GM18498 (cell line): ENCODE data around the gene EYA2.

Source experiments
- ATAC-seq: cut with Tn5 transposase; IDR thresholded peaks from one replicate; pipeline ENCODE4 v1.9.1; 2021; ENCODE audit warnings: mild to moderate bottlenecking, moderate library complexity; ENCODE audit not compliant: unreplicated experiment

EYA2 gene

DNA sequence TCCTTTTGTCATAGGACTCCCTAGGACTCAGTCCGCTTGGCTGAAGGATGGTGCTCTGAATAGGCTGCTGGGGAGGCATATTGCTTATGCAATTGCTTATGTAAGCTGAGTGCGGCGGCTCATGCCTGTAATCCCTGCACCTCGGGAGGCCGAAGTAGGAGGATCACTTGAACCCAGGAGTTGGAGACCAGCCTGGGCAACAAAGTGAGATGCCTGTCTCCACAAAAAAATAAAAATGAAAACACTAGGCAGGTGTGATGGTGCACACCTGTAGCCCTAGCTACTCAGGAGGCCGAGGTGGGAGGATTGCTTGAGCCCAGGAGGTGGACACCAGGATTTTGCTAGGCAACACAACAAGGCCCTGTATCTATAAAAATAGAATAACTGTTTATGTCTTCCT lies 81.3 kb downstream of the EYA2 start:
- ATAC-seq, result no peak

DNA sequence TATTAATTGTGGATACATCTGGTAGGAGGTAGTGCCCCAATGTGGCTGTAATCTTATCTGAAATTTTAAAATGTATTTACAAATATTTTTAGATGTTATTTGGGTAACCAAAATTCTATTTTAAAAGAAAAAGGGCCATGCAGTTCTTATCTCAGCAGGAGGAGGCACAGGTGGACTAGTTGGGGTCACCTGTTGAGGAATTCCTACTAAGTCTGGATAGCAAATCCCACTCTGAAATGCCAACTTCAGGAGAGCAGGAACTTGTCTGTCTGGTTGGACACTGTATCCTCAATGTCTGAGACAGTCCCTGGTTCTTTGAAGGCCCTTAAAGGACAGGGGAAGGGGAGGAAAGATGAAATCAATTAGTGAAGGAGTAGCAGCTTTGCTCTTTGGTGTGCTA lies 82.6 kb downstream of the EYA2 start:
- ATAC-seq, result no peak

DNA sequence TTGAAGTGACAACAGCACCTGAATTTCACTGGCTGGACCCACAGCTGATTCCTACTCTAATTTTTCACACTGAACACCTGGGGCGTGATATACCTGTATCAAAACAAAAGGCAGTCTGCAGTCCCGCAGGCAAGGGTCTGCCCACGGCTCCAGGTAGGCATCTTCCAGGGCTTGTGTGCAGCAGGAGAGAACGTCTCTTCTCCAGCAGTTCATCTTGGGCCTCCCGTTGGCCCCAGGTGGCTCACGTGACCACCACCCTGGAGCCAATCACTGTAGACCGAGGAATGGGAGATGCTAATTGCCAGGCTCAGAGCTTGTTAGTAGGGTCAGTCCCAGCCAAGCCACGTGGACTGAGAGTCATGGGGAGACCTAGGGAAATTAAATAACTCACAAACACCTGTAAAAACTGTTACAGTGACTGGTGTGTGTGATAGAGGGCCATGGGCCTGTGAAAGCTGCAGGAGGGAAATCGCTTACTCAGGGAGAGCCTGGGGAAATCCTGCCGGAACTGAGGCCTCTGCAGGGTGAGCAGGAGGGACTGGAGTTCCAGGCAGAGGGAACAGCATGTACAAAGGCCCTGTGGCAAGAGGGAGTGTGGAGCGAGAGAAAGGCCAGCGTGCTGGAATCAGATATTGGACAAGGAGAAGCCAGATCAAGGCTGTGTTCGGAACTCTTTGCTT lies 83.4 kb downstream of the EYA2 start:
- no peak for ATAC-seq

DNA sequence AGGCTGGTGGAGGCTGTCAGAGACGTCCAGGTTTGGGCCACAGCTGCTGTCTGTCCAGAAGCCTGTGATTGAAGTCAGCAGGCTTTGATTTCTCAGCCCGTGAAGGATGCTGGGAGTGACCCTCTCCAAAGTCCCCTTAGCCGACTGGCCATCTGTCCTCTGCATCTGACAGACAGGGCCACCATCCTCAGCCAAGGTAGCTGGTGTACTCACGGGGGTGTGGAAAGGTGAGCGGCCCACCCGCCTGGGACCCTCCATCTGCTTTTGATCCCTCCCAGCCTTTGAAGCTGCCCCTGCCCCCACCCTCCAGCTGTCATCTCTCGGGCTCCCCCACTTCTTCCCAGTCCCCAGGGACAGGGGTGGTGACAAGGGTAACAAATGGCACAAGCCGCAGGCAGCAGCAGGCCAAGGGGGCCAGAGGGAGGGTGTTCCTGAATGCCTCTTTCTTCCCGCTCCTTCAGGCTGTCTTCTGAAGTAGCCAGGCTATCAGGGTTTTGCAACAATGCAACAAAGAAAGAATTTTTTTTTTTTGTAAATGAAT lies 84.4 kb downstream of the EYA2 start:
- no peak for ATAC-seq

DNA sequence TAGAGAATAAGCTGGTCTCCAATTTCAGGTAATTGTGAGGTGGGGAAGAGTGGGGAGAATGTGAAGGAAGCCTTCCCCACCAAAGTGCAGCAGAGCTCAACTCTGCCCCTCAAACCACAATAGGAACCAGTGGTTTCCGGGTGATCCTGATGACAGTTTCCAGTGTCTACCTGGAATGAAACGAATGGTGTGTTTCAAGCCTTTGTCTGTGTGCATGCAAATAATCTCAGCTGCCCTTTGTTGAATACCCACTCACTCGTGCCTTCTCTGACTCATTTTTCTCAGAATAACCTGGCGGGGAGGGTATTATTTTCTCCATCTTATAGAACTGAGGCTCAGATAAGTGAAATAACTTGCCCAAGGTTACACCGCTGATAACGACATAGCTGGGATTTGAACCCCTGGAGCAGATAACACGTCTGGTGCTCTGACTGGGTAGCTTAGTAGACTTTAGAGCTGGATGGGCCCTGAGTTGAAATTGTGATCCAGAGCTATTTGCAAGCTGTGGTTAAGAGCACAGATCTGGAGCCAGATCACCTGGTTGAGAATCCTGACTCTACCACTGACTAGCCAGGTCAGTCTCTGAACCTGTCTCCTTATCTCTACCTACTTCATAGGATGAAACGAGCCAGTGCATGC lies 85.1 kb downstream of the EYA2 start:
- no peak for ATAC-seq

DNA sequence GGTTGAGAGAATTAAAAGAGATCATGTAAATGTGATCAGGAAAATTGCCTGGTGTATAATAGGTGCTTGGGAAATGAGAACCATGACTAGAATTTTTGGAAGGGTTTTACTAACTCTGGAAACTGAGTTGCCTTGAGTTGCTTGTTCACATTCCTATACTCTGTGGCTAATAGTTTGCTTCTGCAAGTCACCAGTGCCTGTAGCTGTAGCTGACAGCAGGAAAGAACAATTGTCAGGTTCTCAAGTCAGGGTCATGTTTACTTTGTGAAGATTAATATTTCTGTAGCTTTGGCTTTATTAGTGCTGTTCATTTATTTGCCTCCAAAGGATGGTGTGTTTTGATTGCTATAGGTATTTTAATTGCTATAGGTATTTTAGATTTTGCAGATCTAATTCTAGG lies 86.5 kb downstream of the EYA2 start:
- no peak for ATAC-seq

DNA sequence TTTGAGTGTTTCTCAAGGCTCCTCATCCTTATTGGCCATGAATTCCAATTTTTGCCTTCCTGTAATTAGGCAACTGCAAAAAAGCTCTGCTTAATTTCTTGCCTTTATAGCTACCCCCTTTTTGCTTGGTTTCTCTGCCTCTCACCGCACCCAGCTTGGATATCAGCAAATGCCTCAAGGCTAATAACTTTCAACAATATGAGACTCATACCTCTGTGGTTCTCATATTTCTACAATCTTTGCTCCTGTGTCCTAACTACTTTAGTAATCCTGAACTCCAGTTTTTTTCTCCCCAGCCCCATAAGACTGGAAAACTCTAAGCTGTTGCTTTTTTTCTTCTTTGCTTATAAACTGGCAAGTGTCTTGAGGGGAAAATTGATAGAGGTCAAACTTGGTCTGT lies 88.8 kb downstream of the EYA2 start:
- no peak for ATAC-seq

DNA sequence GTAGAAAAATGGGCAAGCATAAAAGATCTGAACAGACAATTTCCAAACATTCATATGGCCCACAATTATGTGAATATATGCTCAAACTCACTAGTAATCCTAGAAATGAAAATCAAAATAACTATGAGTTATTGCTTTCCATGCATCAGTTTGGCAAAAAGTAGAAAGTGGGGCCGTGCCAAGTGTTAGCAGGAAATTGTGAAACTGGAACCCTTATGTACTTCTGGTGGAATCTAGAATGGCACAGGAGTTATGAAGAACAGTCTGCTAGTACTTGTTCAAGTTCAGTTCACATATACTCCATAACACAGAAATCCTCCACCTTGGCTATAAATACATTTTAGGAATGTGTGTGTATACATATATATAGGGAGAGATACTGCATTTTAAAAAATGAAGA lies 89.8 kb downstream of the EYA2 start:
- ATAC-seq, result no peak

DNA sequence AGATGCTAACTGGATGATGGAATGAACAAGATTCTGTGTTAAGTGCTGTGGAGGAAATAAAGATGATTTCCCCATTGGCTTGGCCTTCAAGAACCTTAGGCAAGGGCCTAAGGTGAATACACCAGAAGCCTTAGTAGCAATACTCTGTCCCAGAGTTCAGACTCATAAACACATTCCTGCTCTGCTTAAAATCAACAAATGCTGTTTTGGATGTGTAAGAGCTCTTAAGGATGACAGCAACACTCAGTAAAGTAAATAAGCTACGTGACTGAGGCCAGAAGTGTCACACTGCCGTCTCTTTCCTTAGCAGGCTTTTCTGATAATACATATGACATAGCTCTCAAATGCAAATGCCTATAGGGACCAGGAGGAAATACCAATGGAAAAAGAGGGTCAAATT lies 90.6 kb downstream of the EYA2 start:
- ATAC-seq, result no peak

DNA sequence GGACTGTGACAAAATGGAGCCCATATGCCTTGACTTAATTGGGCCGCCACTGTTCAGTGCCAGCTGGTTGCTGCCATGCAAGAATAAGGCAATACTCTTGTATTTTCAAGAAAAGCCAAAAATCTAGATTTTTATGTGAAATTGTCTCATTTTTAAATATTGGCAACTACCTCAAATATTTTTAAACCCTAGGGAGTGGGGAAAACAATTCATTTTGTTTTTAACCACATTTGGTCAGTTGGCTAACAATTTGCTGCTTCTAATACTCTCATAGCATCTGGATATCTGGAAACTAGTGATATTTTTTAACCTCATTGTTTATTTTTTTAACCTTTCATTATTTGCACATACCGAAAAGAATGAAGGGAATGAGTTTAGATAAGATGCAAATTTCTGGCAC lies 91.0 kb downstream of the EYA2 start:
- ATAC-seq, result no peak

DNA sequence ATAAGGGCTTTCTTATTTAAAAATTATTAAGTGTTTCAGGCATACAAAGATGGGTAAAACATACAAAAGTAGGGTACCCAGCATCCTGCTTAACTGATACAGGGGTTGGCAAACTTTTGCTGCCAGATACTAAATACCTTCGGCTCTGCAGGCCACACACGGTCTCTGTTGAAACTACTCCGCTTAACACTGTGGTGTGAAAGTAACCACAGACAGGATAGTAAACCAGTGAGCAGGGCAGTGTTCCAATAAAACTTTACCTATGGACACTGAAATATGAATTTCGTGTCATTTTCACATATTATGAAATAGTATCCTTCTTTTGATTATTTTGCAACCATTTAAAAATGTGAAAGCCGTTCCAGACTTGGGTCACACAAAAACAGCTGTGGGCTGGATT lies 92.4 kb downstream of the EYA2 start:
- ATAC-seq, result no peak

DNA sequence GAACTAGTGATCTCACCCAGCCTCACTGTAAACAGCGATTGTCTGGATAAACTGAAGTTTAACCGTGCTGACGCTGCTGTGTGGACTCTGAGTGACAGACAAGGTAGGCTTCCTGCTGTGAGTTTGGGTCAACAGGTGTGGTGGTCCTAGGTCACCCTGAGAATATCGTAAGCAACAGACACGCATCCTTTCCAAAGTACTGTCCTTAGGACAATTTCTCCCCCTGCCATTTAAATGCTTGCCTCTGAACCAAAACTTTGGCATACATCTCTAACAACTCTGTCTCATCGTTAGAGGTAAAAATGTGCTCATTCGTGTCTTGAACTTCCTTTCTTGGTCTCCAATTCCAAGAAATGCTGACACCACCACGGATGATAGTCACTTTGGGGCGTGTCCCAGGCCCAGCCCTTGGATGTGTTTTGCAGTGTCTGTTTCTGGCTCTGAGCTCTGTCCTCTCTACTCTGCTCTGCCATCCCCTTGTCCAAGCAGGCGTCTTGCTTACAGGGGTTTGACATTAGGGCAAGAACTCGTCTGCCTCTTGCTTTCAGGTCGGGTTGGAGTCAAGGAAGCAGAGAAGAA lies 95.5 kb downstream of the EYA2 start:
- no peak for ATAC-seq

DNA sequence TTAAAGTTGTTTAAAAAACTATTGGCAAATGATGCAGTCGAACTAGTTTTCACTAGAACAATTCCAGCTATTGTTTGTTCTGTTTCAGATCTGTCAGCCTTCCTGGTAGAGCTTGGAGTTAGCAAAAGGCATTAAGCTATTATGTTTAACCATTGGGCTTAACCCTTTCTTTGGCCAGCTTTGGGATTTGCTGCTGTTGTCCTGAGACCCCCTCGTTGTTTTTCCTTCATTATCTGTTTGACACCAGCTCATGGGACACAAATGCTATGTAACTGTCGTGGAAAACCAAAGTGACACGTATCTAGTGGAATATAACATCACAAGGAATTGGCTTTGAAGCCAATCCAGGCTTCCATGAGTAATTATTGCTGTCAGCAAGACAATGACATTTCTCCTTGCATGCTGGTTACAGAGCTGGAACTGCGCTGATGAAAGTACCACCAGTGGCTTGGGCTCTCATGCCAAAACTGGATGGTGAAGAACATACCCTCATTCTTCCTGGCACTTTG lies 96.0 kb downstream of the EYA2 start:
- no peak for ATAC-seq

DNA sequence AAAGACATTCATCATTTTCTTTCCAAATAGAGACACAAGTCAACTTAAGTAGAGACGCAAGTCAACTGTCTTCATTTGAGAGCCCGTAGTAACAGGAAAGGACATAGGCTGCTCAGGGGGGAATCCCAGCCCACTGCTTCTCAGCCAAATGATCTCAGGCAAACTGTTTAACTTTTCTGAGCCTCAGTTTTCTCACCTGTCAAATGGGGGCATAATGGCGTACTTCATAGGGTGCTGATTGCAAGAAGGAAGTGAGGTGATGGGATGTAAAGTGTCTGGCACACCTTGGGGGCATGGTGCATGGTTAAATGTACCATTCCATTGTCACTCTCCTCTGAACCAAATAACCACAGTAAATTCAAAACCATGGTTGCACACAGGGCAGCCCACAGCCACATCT lies 96.5 kb downstream of the EYA2 start:
- ATAC-seq, result no peak

DNA sequence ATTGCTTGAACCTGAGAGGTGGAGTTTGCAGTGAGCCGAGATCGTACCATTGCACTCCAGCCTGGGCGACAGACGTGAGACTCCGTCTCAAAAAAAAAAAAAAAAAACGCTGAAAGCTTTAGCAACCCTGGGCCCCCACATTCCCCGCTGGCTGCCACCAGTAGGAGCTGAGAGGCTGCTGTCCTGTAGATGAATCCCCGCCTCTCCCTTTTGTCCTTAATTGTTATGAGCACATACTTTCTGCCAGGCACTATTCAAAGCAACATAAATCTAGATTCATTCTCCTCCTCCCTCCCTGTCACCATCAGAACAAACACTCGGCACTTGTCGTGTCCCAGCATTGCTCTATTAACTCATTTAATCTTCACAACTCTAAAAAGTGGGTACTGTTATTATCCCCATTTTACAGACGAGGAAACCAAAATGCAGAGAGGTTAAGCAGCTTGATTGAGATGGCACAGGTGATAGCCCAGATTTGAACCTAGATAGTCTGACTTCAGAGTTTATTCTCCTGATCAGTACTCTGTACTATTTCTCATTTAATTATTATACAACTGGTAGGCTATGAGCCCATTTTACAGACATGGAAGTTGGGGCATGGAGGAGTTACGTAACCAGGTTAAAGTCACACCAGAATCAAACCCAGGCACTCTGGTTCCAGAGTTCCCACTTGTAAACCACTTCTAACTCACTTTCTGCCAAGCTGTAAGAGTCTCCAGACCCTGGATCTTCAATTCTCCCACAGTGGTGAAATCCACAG lies 97.4 kb downstream of the EYA2 start:
- ATAC-seq, result no peak

DNA sequence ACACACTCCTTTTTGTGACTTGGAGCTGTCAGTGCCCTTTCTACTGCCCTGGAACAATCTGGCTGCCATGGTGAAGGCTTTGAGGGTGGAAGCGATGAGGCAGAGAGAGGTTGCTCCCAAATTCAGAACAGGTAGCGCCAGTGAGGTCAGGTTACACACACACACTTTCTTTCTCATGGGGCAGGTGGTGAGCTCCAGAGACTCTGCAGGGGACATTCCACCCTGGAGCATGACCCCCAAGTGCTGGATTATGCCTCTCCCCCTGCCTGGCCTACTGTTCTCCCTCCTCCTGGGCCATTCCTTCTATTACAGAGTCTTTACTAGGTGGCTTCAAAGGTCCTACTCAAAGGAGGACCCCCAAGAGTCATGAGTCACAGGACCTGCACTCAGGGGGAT lies 98.0 kb downstream of the EYA2 start:
- no peak for ATAC-seq

DNA sequence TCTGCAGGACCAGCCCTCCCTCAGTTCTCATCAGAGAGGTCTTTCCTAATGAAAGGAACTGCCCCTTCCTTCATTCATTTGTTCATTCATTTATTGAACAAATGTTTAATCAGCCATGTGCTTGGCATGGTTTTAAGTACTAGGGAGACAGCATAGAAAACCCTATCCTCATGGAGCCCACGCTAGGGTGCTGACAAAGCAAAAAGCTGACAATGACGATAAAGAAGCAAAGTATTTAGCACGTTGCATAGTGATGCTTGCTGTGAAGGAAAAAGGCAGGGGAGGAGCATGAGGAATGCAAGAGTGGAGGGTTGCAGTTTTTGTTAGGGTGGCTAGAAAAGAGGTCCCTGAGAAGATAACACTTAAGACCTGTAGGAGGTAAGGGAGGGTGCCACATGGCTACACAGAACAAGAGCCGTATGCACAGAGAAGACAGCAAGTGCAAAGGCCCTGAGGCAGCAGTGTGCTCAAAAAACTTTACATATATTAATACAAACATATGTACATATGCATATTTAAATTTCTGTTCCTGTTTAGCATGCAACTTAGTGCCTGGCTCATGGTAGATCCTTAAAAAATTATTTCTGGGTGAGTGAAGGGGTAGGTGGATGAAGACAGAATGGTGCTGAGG lies 98.9 kb downstream of the EYA2 start:
- no peak for ATAC-seq

DNA sequence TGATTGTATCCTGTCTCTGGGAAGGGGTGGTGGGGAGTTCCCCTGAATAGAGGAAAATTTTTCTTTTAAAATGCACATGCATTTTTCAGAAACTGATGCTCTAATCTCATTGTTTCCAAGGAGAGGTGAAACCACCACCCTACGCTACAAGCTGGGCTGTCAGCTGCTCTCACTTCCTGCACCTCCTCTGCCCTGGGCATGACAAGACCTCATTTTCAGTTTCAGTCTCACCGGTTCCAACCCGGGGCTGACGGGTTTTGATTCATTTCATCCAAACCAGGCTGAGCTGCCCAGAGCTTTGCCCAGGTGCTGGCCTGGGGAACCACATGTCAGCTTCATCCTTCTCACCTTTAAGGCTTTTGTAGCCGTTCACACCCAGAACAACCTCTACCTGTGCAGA lies 99.7 kb downstream of the EYA2 start:
- peak; percentile 99 for ATAC-seq

DNA sequence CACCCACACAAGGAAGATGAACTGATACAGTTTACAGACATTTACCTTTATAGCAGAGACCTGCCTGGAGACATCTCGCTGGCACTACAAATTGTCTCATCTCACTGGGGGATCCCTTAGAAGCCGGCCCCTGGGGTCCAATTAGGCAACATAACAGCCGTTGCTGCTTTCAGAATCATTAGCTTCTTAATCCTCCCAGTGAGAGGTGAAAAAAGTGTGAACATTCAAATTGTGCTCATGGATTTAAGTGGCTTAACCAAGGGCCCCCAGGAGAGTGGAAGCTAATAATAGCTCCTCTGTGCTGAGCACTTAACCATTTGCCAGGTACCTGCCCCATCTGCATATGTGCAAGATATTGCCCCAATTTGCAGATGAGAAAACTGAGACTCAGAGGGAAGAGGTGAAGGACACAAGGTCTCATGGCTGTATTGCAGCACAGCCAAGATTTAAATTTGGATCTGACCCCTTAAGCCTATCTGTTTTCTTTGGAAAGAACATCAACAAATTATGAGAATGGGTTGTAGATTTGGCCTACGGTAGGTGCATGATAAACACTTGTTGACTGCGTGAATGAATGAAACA lies 101.0 kb downstream of the EYA2 start:
- ATAC-seq, result no peak

DNA sequence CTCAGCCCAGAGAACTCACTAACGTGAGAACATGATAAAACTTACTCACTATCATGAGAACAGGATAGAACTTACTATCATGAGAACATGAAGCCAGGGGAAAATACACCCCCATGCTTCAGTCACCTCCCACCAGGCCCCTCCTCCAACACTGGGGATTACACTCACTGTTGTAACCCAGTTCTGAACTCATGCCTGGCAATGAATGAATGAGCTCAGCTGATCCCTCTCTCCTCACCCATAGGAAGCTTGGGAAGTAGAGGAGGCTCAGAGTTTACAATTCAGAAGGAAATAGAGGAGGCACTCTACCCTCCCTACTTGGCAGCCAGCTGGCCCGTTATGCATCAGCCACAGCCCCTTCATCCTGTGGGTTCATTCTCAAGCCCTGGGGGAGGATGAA lies 102.5 kb downstream of the EYA2 start:
- no peak for ATAC-seq
